Astrocyte of the spinal cord (primary cell): ENCODE results near the gene MS4A14.

Source experiments
- DNase-seq: peaks from one replicate; pipeline ENCODE4 v3.0.0; 2011; ENCODE audit warnings: low read depth, low spot score
- H3K4me3 ChIP-seq: 2 replicates; pipeline ENCODE4 v1.5.1; 2011; ENCODE audit warnings: low read depth, mild to moderate bottlenecking, low read length, moderate library complexity
- CTCF ChIP-seq: IDR thresholded peaks from 2 replicates; pipeline ENCODE4 v1.5.1; 2012; ENCODE audit warnings: low read depth, mild to moderate bottlenecking, low read length, inconsistent platforms
- in situ Hi-C: cut with HindIII; loops from 2 replicates; pipeline ENCODE4 v1.10.0; 2017; ENCODE audit warnings: low sequenced_read_pairs

The MS4A14 gene, protein sequence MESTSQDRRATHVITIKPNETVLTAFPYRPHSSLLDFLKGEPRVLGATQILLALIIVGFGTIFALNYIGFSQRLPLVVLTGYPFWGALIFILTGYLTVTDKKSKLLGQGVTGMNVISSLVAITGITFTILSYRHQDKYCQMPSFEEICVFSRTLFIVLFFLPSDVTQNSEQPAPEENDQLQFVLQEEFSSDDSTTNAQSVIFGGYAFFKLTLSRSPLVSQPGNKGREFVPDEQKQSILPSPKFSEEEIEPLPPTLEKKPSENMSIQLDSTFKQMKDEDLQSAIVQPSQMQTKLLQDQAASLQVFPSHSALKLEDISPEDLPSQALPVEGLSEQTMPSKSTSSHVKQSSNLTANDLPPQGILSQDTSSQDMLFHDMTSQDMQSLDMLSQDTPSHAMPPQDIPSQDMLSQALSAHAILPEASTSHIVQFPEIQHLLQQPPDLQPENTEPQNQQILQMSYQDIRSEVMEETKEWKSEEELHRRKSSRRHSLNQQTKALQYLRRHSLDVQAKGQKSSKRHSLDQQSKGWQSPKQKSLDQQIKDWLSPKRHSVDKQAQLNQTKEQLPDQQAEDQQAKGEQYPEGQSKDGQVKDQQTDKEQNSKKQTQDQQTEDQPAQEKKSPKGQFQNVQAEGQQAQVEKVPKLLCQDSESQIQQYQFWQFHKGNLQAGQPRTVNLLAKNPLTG

GRCh38 chr11:60396382-60396781, at the start of gene MS4A14:
Gene MS4A14, plus strand, starts transcription at chr11:60396459. Its CDS starts 120 bp downstream, at chr11:60396579.
- no peak within 1 kb of the TSS for H3K4me3 ChIP-seq
- in situ Hi-C loops = no loop called here
- TF ChIP-seq CTCF = no peak
- no peak for DNase-seq

GRCh38 chr11:60347084-60347797, 49.0 kb upstream of the MS4A14 start:
- DNase-seq = no peak
- no peak for TF ChIP-seq CTCF
- no peak overlapping the region for H3K4me3 ChIP-seq
- in situ Hi-C loops = no loop called here

DNA sequence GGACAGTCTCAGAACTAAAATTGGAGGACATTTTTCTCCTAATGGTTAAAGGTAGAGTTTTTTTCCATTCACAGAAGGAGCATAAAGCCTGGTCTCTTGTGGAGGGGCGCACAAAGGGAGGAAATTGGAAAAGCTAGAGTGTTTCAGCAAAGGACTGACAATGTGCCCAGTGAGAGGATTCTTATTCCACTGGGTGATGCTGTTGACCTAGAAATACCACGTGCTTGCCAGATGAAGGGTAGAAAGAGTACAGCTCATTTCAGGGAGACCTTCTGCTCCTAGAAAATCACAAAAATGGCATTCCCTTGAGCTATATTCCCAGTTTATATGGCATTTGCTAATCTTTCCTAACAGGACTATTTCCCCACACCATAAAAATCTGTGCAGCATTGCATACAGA, 48.1 kb upstream of the MS4A14 start:
- in situ Hi-C loops = no loop called here
- no peak for DNase-seq
- H3K4me3 ChIP-seq = no peak overlapping the region
- no peak for TF ChIP-seq CTCF

DNA sequence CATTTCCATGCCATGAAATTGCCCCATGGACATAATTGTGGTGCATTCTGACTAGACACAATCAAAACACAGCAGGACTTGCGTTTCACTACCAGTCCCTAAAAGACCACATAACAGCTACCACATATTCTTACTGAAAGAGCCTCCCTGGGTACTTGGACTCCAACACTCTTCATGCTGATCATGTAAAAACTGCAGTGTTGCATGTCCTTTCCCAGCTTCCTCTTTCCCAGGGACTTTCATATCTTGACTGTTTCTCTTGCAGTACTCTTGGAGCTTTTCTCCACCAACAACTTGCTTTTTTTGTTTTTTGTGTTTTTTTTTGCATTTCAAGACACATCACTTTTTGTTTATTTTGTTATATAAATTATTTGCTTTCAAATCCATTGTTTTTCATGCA, 46.3 kb upstream of the MS4A14 start:
- TF ChIP-seq CTCF = no peak
- no peak for DNase-seq
- H3K4me3 ChIP-seq = no peak overlapping the region
- in situ Hi-C loops = no loop called here

DNA sequence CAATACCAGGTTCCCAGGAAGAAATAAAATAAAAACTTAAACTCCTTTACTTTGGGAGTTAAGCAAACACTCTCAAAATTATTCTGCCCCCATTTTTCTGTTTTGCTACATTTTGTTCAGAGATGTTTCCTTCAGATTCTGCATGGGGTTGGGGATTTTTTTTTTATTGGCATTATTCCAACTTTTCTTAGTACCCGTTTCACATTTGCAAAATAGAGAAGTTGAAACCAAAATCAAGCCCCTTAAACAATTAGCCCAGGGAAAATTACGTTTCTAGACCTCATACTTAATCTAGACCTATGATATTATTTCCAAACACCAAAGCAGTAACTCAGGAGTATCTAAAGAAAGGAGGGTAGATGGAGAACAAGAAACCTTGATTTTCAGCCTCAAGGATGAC, 38.5 kb upstream of the MS4A14 start:
- DNase-seq = no peak
- no peak for TF ChIP-seq CTCF

DNA sequence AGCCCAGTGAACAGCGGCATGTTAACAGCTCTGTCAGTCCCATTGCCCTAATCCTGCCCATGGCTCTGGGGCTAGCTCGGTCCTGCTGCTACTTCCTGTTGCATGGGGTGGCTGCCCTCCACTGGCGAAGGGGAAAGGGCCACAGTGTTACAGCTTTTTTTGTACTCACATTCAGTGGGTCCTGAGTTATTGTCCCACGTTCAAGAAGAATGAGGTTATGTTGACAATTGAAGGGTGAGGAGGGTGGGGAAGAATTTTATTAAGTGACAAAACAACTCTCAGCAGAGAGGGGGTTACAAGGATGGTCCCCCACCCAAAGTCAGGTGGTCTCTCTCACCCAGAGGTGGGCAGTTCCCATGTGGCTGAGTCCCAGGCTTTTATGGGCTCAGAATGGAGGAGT, 35.6 kb upstream of the MS4A14 start:
- H3K4me3 ChIP-seq = no peak overlapping the region
- in situ Hi-C loops = no loop called here
- no peak for TF ChIP-seq CTCF
- DNase-seq = no peak

More for the DNA sequence above, 38.5 kb upstream of the MS4A14 start:
- in situ Hi-C loops = no loop called here
- H3K4me3 ChIP-seq = no peak overlapping the region
